ENCODE results near the gene ERC2.
"Not testable (repeated sequence)": the region's sequence is repeated elsewhere in the genome, so short reads cannot be mapped to it uniquely, and the experiment has no call there.

- TF ChIP-seq EZH2 (IDR thresholded peaks at IDR 0.05; ENCODE audit: insufficient read depth, low read length): not testable (repeated sequence)
- TF ChIP-seq, protein P1, sequence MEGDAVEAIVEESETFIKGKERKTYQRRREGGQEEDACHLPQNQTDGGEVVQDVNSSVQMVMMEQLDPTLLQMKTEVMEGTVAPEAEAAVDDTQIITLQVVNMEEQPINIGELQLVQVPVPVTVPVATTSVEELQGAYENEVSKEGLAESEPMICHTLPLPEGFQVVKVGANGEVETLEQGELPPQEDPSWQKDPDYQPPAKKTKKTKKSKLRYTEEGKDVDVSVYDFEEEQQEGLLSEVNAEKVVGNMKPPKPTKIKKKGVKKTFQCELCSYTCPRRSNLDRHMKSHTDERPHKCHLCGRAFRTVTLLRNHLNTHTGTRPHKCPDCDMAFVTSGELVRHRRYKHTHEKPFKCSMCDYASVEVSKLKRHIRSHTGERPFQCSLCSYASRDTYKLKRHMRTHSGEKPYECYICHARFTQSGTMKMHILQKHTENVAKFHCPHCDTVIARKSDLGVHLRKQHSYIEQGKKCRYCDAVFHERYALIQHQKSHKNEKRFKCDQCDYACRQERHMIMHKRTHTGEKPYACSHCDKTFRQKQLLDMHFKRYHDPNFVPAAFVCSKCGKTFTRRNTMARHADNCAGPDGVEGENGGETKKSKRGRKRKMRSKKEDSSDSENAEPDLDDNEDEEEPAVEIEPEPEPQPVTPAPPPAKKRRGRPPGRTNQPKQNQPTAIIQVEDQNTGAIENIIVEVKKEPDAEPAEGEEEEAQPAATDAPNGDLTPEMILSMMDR (IDR thresholded peaks at IDR 0.05; ENCODE audit: insufficient read depth, low read depth, low read length): not testable (repeated sequence)
These were observed 401.9 kb downstream of the ERC2 start for GRCh38 chr3:56066405-56066804.

Data from astrocyte (in vitro differentiated cells and primary cell).